HL-60 (cell line): ENCODE data around the gene RABGAP1L.

Source experiments
- DNase-seq, 2 experiments: peaks; one replicate each; pipeline ENCODE4 v3.0.0-alpha.2; 2010 to 2020; ENCODE audit warnings: low read depth in 1 of 2, low spot score in 1 of 2
- H3K27ac ChIP-seq: fragments of 250-450 bp; sonication (Bioruptor Pico); replicated peaks from 2 replicates; pipeline ENCODE4 v1.5.1; 2020; ENCODE audit warnings: mild to moderate bottlenecking, moderate library complexity
- H3K27me3 ChIP-seq: fragments of 250-450 bp; sonication (Bioruptor Pico); 2 replicates; pipeline ENCODE4 v1.5.1; 2021; ENCODE audit warnings: mild to moderate bottlenecking, moderate library complexity; ENCODE audit not compliant: insufficient read depth, poor library complexity, severe bottlenecking
- H3K4me3 ChIP-seq: replicated peaks from 2 replicates; pipeline ENCODE4 v1.5.1; 2011; ENCODE audit warnings: mild to moderate bottlenecking, control low read depth, low read length; ENCODE audit not compliant: insufficient read depth
- CTCF ChIP-seq: IDR thresholded peaks from one replicate; pipeline ENCODE4 v1.5.1; 2011; ENCODE audit warnings: low read length, control low read depth, inconsistent platforms; ENCODE audit not compliant: insufficient read depth
- GABPA ChIP-seq: IDR thresholded peaks from 2 replicates; pipeline ENCODE4 v1.6.1; 2012; ENCODE audit warnings: low read depth
- POLR2AphosphoS5 ChIP-seq: IDR thresholded peaks from 2 replicates; pipeline ENCODE4 v1.6.1; 2012; ENCODE audit warnings: low read depth
- REST ChIP-seq: IDR thresholded peaks from 2 replicates; pipeline ENCODE4 v1.6.1; 2012; ENCODE audit warnings: low read depth; ENCODE audit not compliant: insufficient replicate concordance
- SPI1 ChIP-seq: IDR thresholded peaks from 2 replicates; pipeline ENCODE4 v1.6.1; 2012; ENCODE audit warnings: low read depth, mild to moderate bottlenecking, borderline replicate concordance

RABGAP1L gene

GRCh38 chr1:174376030-174376429 is 216.7 kb downstream of the RABGAP1L start:
- no peak overlapping the region for H3K4me3 ChIP-seq
- TF ChIP-seq GABPA (no peak), SPI1 (no peak), POLR2AphosphoS5 (no peak), REST (no peak), CTCF (no peak)
- H3K27ac ChIP-seq, result no peak overlapping the region
- H3K27me3 ChIP-seq, result no peaks in the 10 kb centered on the region
- DNase-seq, result no peak

- Histone ChIP-seq H3K4me3 (no peak overlapping the region), H3K27me3 (no peaks in the 10 kb centered on the region), H3K27ac (no peak overlapping the region)
- TF ChIP-seq GABPA (no peak), CTCF (no peak), REST (no peak), SPI1 (no peak), POLR2AphosphoS5 (no peak)
- DNase-seq, result no peak
Measured at GRCh38 chr1:174391716-174392115, 232.4 kb downstream of the RABGAP1L start.

- H3K27me3 ChIP-seq, result no peaks in the 10 kb centered on the region
- DNase-seq, result no peak
- H3K4me3 ChIP-seq, result no peak overlapping the region
- TF ChIP-seq POLR2AphosphoS5 (no peak), SPI1 (no peak), REST (no peak), GABPA (no peak), CTCF (no peak)
- H3K27ac ChIP-seq, result no peak overlapping the region
Measured at GRCh38 chr1:174393885-174394284, 234.6 kb downstream of the RABGAP1L start.
